HG02870 (cell line): ENCODE measurements around the gene PTK7.
"Not testable (repeated sequence)": the region's sequence is repeated elsewhere in the genome, so short reads cannot be mapped to it uniquely, and the experiment has no call there.

Source experiments
- ATAC-seq: cut with Tn5 transposase; IDR thresholded peaks from one replicate; pipeline ENCODE4 v1.9.1; 2021; ENCODE audit warnings: mild to moderate bottlenecking, moderate library complexity; ENCODE audit not compliant: unreplicated experiment

The PTK7 gene

DNA sequence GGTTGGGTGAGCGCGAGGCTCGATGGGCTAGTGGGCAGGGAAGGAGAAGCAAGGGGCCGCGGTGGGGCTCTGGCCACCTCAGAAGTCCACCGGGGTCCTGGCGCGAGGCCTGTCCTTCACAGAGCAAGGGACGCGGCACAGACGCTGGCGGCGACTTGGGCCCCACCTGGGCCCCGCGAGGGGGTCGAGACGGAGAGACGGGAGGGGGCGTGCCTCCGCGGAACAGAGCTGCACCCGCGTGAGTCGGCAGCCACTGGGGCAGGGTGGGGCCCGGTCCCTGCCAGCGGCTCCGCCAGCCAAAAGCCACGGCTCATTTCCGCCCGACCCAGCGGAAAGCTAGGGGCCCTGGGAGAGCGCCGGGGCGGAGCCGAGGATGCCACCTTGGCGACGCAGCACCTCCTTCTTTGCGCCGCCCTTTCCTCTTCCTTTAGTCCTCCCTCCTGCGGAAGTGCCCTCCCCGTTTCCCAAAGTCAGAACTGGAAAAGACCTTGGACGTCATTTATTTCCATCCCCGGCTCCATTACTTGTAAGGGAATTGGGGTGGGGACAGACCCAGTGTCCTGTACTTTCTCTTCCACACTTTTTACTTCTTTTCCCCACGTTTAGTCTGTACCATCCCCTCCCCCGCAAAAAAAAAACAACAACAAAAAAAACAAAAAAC is 22.4 kb upstream of the PTK7 start, which contains the start of gene CUL7:
CUL7 (minus strand) TSS at position 307 of the 661 bp plus-strand sequence. CDS start 1,063 bp downstream, outside the sequence.
- peak; percentile 81 for ATAC-seq

- ATAC-seq, result no peak
Measured at GRCh38 chr6:43054206-43054943, 21.7 kb upstream of the PTK7 start.

DNA sequence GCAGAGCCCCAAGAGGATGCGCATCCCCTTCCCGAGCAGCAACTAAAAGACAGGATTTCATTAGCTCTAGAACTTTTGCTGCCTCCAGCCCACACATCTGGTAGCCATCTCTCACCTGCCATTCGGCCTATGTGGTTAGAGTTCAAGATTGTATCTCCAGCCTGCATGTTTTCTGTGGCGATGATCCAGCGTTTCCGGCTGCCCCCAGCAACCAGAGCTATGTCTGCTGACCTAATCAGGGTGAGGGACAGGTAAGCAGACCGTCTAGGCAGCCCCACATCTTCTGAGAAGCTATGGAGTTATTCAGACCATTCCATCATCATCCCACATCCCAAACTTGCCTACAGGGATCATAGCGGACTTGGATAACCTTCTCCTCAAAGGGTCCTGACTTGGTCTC is 20.1 kb upstream of the PTK7 start:
- no peak for ATAC-seq

DNA sequence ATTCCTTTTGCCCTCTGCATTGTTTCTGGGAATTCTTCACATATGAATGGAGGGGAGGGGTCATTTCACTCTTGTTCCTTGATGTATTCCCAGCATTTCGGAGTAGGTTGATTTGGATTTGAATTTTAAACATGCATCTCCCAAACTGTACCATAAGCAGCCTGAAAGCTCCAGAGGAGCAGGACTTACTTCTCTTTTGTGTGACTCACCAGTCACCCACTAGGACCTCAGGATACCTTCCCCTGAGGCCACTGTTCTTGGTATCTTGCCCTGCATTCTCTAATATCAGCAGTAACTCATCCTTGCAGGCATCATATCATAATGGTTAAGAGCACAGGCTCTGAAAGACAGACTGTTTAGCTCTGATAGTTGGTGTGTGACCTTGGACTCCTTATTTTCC is 17.6 kb upstream of the PTK7 start:
- no peak for ATAC-seq

- peak; percentile 90 for ATAC-seq
Measured at GRCh38 chr6:43059168-43060033, 16.7 kb upstream of the PTK7 start, which contains the start of the genes KLC4 and MRPL2. Gene KLC4 (plus strand): TSS chr6:43059631. CDS start chr6:43061336, 1,705 bp downstream. Gene MRPL2 (minus strand): TSS chr6:43059434. CDS start chr6:43059381, 53 bp downstream.

- no peak for ATAC-seq
Measured at GRCh38 chr6:43060034-43060754, 15.9 kb upstream of the PTK7 start.

GRCh38 chr6:43060755-43061633 is 15.1 kb upstream of the PTK7 start:
- no peak for ATAC-seq

DNA sequence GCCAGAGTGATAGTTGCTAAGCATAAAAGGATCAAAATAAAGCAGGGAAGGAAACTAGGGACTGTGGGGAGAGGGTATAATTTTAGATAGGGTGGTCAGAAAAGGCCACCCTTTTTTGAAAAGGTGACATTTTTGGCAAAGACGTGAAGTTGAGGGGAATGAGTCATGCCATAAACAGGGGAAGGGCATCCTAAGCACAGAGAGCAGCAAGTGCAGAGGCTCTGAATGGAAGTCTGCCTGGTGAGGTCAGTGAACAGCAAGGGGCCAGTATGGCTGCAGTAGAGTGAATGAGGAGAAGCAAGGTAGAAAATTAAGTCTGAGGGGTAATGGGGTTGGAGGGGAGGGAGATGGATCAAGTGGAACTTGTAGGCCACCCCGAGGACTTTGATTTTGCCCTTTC is 14.3 kb upstream of the PTK7 start:
- no peak for ATAC-seq

- ATAC-seq, result no peak
Measured at GRCh38 chr6:43062818-43063217, 13.3 kb upstream of the PTK7 start.

- ATAC-seq, result no peak
Measured at GRCh38 chr6:43070028-43070632, 6.0 kb upstream of the PTK7 start.

- no peak for ATAC-seq
Measured at GRCh38 chr6:43074847-43075669, 1.1 kb upstream of the PTK7 start.

GRCh38 chr6:43076464-43077332 is 584 bp downstream of the PTK7 start:
- no peak for ATAC-seq

DNA sequence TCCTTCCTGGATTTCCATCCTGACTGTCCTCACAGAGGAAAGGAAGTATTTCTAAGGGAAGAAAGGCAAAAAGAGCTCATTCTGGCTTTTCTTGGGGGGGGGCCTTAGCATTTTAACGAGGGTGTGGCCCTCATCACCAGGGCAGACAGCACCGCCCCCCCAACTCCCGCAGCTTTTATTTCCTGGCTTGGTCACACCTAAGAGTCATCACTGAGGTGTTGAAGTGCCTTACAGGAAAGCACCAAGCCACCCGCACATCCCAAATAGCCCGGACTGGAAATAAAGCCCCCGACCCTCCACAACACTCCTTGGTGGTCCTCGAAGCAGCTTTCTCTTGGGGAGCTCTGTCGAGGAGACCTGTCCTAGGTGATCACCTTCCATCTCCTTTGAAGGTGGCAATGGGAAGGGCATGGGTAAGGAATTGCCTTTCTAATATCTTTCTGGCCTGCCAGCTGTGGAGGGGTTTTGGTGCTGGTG is 1.3 kb downstream of the PTK7 start:
- no peak for ATAC-seq

DNA sequence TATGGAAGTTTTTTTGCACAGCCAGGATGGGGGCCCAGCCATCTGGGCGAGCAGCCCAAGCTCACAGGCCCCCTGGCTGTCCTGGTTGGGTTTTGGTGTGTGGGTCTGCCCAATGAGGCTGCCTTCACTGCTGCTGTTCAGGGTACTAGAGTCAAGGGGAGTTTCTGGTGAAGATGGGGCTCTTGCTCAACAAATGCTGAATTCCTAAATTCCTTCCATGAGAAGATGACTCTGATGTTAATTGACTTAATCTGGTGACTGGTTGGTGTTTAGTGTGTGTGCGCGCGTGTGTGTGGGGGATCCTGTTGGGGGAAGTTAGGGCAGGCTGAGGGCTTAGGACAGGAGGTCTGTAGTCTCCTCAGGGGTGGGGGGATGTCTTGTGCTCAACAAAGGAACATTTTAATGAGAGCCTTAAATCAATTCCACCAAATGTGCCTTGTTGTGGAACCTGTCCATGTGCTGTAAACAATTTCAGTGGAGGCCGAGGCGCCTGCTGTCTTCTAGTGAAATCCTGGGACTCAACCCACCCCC is 1.9 kb downstream of the PTK7 start:
- no peak for ATAC-seq

- ATAC-seq, result no peak
Measured at GRCh38 chr6:43078691-43079090, 2.6 kb downstream of the PTK7 start.

DNA sequence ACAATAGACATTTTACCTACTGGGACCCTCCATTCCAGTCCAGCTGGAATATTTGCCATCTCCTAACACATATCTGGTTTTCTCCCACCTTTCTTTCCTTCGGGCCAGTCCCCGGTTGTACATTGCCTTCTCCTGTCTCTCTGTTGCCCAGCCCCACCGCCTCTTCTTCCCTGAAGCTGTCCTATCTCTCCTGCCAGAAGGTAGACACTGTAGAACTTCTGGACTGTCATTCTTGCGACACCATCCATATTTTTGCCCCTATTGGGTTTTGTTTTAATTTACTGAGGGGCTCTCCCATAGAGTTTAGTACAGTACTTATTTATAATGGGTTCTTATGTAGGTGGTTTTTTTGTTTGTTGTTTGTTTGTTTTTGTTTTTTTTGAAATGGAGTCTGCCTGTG is 4.9 kb downstream of the PTK7 start:
- ATAC-seq, result no peak

DNA sequence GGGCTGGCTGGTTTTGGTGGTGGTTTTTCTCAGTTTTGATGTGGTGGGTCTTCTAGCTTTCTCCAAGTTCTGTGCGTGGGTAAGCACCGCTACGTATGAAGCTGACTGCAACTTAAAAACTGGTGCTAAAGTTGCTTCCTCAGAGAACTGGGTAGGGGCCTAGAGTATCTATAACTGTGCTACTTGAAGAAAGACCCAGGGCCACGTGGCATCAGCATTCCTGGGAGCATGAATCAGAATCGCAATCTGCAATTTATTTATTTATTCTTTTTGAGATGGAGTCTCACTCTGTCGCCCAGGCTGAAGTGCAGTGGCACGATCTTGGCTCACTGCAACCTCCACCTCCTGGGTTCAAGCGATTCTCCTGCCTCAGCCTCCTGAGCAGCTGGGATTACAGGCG is 5.8 kb downstream of the PTK7 start:
- not testable (repeated sequence) for ATAC-seq
